GM12874 (cell line): ENCODE results near the gene TAF1C.

Source experiments
- TF ChIP-seq, protein P1 (sequence below): IDR thresholded peaks from 2 replicates; pipeline ENCODE4 v1.5.1; 2011; ENCODE audit warnings: low read depth, mild to moderate bottlenecking, control low read depth, low read length, moderate library complexity; ENCODE audit not compliant: insufficient read depth

The TAF1C gene

DNA sequence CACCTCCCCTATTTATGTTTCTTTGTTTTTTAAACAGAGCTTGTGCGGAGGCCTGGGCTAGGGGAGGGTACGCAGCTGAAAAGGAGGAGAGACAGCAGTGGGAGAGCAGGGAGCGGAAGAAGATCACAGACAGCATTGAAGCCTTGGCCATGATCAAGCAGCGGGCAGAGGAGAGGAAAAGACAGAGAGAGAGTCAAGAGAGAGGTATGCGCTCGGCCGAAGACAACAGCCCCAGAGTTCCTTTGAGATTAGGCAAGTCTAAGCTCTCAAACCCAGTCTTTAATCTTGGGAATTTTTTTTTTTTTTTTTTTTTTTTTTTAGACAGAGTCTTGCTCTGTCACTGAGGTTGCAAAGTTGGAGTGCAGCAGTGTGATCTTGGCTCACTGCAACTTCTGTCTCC is 21.1 kb downstream of the TAF1C start:
- TF ChIP-seq, protein P1, sequence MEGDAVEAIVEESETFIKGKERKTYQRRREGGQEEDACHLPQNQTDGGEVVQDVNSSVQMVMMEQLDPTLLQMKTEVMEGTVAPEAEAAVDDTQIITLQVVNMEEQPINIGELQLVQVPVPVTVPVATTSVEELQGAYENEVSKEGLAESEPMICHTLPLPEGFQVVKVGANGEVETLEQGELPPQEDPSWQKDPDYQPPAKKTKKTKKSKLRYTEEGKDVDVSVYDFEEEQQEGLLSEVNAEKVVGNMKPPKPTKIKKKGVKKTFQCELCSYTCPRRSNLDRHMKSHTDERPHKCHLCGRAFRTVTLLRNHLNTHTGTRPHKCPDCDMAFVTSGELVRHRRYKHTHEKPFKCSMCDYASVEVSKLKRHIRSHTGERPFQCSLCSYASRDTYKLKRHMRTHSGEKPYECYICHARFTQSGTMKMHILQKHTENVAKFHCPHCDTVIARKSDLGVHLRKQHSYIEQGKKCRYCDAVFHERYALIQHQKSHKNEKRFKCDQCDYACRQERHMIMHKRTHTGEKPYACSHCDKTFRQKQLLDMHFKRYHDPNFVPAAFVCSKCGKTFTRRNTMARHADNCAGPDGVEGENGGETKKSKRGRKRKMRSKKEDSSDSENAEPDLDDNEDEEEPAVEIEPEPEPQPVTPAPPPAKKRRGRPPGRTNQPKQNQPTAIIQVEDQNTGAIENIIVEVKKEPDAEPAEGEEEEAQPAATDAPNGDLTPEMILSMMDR, result no peak

GRCh38 chr16:84161801-84162200 is 25.1 kb downstream of the TAF1C start:
- TF ChIP-seq, protein P1, result no peak

DNA sequence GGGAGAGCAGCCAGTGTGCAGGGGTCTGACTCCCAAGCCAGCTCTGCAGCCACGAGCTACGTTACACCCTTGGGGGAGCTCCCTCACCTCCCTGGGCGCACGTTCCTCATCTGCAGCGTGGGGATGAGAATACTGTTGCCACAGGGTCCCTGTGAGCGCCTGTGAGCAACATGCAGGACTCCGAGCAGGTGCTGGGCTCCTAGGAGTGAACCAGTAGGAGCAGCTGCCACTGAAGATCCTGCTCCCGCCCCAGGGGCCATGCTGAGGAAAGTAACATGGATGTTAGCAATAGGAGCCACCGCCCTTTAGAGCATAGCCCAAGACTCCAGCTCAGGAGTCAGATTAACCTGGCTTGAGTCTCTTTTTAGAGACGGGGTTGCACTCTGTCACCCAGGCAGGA is 25.8 kb downstream of the TAF1C start:
- TF ChIP-seq, protein P1, result no peak

GRCh38 chr16:84159800-84160199 is 27.1 kb downstream of the TAF1C start:
- TF ChIP-seq, protein P1, result no peak

GRCh38 chr16:84159007-84159406 is 27.9 kb downstream of the TAF1C start:
- TF ChIP-seq, protein P1, result no peak

- TF ChIP-seq, protein P1, result no peak
Observed at GRCh38 chr16:84156342-84156784, 30.5 kb downstream of the TAF1C start.

- TF ChIP-seq, protein P1, result no peak
Observed at GRCh38 chr16:84155771-84156170, 31.1 kb downstream of the TAF1C start.

- TF ChIP-seq, protein P1, result no peak
Observed at GRCh38 chr16:84155226-84155625, 31.6 kb downstream of the TAF1C start.
